DOHH2 (cell line): Measurements from ENCODE around the gene ST6GALNAC1.

Source experiments
- H3F3A ChIP-seq: fragments of 200-600 bp; sonication (generic), shearing (Covaris generic); 2 replicates; pipeline ENCODE4 v1.6.0; 2016; ENCODE audit warnings: antibody characterized with exemption, mild to moderate bottlenecking; ENCODE audit not compliant: control insufficient read depth, insufficient read depth
- H3K27ac ChIP-seq: fragments of 200-600 bp; sonication (generic); 2 replicates; pipeline ENCODE4 v1.5.1; 2014; ENCODE audit warnings: low read depth, mild to moderate bottlenecking, low read length, moderate library complexity
- H3K27me3 ChIP-seq: fragments of 200-600 bp; sonication (generic); 2 replicates; pipeline ENCODE4 v1.6.1; 2014; ENCODE audit warnings: mild to moderate bottlenecking, low read length, mixed read lengths; ENCODE audit not compliant: control insufficient read depth
- H3K36me3 ChIP-seq: fragments of 200-600 bp; sonication (generic); 2 replicates; pipeline ENCODE4 v1.6.1; 2014; ENCODE audit warnings: mild to moderate bottlenecking, low read length, moderate library complexity, mixed read lengths; ENCODE audit not compliant: control insufficient read depth
- H3K4me1 ChIP-seq: fragments of 200-600 bp; sonication (generic); 2 replicates; pipeline ENCODE4 v1.6.1; 2014; ENCODE audit warnings: mild to moderate bottlenecking, low read length, mixed read lengths; ENCODE audit not compliant: control insufficient read depth
- H3K4me2 ChIP-seq: fragments of 200-600 bp; sonication (generic); 2 replicates; pipeline ENCODE4 v1.6.0; 2014; ENCODE audit warnings: mild to moderate bottlenecking, low read length, moderate library complexity
- H3K4me3 ChIP-seq: fragments of 200-600 bp; sonication (generic); 2 replicates; pipeline ENCODE4 v1.5.1; 2014; ENCODE audit warnings: mild to moderate bottlenecking, low read length, mixed read lengths
- H3K79me2 ChIP-seq: fragments of 200-600 bp; sonication (generic); 2 replicates; pipeline ENCODE4 v1.6.1; 2014; ENCODE audit warnings: mild to moderate bottlenecking, low read length, mixed read lengths; ENCODE audit not compliant: control insufficient read depth
- H3K9me2 ChIP-seq: fragments of 200-600 bp; sonication (generic); replicated peaks from 2 replicates; pipeline ENCODE4 v1.6.1; 2014; ENCODE audit warnings: mild to moderate bottlenecking, low read length, mixed read lengths; ENCODE audit not compliant: control insufficient read depth
- H3K9me3 ChIP-seq: fragments of 200-600 bp; sonication (generic); 2 replicates; pipeline ENCODE4 v1.6.1; 2014; ENCODE audit warnings: antibody characterized with exemption, low read length, mixed read lengths; ENCODE audit not compliant: control insufficient read depth, insufficient read depth
- H4K20me1 ChIP-seq: fragments of 200-600 bp; sonication (generic); 2 replicates; pipeline ENCODE4 v1.6.0; 2014; ENCODE audit warnings: low read depth, mild to moderate bottlenecking, antibody characterized with exemption, low read length, moderate library complexity; ENCODE audit not compliant: control insufficient read depth, insufficient read depth
- CTCF ChIP-seq: fragments of 200-600 bp; sonication (generic); IDR thresholded peaks from one replicate; pipeline ENCODE4 v1.5.1; 2014; ENCODE audit warnings: antibody characterized with exemption, mild to moderate bottlenecking, low read depth, low read length; ENCODE audit not compliant: poor library complexity, severe bottlenecking
- EZH2phosphoT487 ChIP-seq: fragments of 200-600 bp; sonication (generic); IDR thresholded peaks from 2 replicates; pipeline ENCODE4 v1.6.1; 2017; ENCODE audit warnings: borderline replicate concordance, mild to moderate bottlenecking, antibody characterized with exemption, low read length, moderate library complexity, mixed read lengths

Gene ST6GALNAC1

GRCh38 chr17:76625496-76625895 is 18.1 kb downstream of the ST6GALNAC1 start:
- no peaks in the 10 kb centered on the region for H3K9me3 ChIP-seq
- no peaks in the 10 kb centered on the region for H4K20me1 ChIP-seq
- H3K4me2 ChIP-seq: no peak overlapping the region
- H3K27ac ChIP-seq: no peak overlapping the region
- peaks cover 25% of the 10 kb centered on the region for H3K27me3 ChIP-seq
- H3K36me3 ChIP-seq: no peaks in the 10 kb centered on the region
- H3K4me3 ChIP-seq: no peak overlapping the region
- TF ChIP-seq EZH2phosphoT487 (no peak), CTCF (no peak)
- H3F3A ChIP-seq: no peaks in the 10 kb centered on the region
- H3K9me2 ChIP-seq: no peaks in the 10 kb centered on the region
- no peaks in the 10 kb centered on the region for H3K4me1 ChIP-seq
- H3K79me2 ChIP-seq: no peaks in the 10 kb centered on the region

GRCh38 chr17:76623271-76624146 is 20.0 kb downstream of the ST6GALNAC1 start:
- no peak overlapping the region for H3K4me3 ChIP-seq

GRCh38 chr17:76617838-76618237 is 25.7 kb downstream of the ST6GALNAC1 start:
- no peaks in the 10 kb centered on the region for H3K36me3 ChIP-seq
- no peaks in the 10 kb centered on the region for H3K9me2 ChIP-seq
- no peak for TF ChIP-seq EZH2phosphoT487
- no peak for TF ChIP-seq CTCF
- H3K9me3 ChIP-seq: no peaks in the 10 kb centered on the region
- no peaks in the 10 kb centered on the region for H4K20me1 ChIP-seq
- no peak overlapping the region for H3K4me3 ChIP-seq
- H3F3A ChIP-seq: no peaks in the 10 kb centered on the region
- no peaks in the 10 kb centered on the region for H3K79me2 ChIP-seq
- no peaks in the 10 kb centered on the region for H3K4me1 ChIP-seq
- no peak overlapping the region for H3K4me2 ChIP-seq
- H3K27me3 ChIP-seq: peaks cover 6% of the 10 kb centered on the region; the same call in 1 of the 2 replicates
- no peak overlapping the region for H3K27ac ChIP-seq

More at GRCh38 chr17:76623271-76624146, 20.0 kb downstream of the ST6GALNAC1 start:
- Histone ChIP-seq H3K9me2 (no peaks in the 10 kb centered on the region), H3K36me3 (no peaks in the 10 kb centered on the region), H3K4me2 (no peak overlapping the region), H3K9me3 (no peaks in the 10 kb centered on the region), H3K27me3 (peaks cover 20% of the 10 kb centered on the region), H3K27ac (no peak overlapping the region), H4K20me1 (no peaks in the 10 kb centered on the region), H3K79me2 (no peaks in the 10 kb centered on the region), H3F3A (no peaks in the 10 kb centered on the region), H3K4me1 (no peaks in the 10 kb centered on the region)
- TF ChIP-seq EZH2phosphoT487 (no peak), CTCF (peak; percentile 92)
